GM12891 (cell line): ENCODE data around the gene PRSS21.

ENCODE experiments used
- DNase-seq: peaks from one replicate; pipeline ENCODE4 v3.0.0; 2011; ENCODE audit warnings: low spot score; ENCODE audit not compliant: insufficient read length
- FAIRE-seq: peaks from 2 replicates; lab custom pipeline; 2011; peaks lifted over from hg19 to GRCh38; lab: Jason Lieb, UNC
- PAX5 ChIP-seq: IDR thresholded peaks from 2 replicates; pipeline ENCODE4 v1.6.1; 2011; ENCODE audit warnings: low read length, moderate library complexity, mild to moderate bottlenecking; ENCODE audit not compliant: insufficient read depth, severe bottlenecking
- POLR2A ChIP-seq: IDR thresholded peaks from 2 replicates; pipeline ENCODE4 v1.6.1; 2011; ENCODE audit warnings: low read depth, low read length, control low read depth
- POLR2AphosphoS5 ChIP-seq: IDR thresholded peaks from 2 replicates; pipeline ENCODE4 v1.6.1; 2011; ENCODE audit warnings: low read depth, low read length, control low read depth
- POU2F2 ChIP-seq: IDR thresholded peaks from 2 replicates; pipeline ENCODE4 v1.6.1; 2011; ENCODE audit warnings: low read depth, mild to moderate bottlenecking, control low read depth, low read length, moderate library complexity
- SPI1 ChIP-seq: IDR thresholded peaks from 2 replicates; pipeline ENCODE4 v1.6.1; 2011; ENCODE audit warnings: low read depth, low read length, control low read depth
- TAF1 ChIP-seq: IDR thresholded peaks from 2 replicates; pipeline ENCODE4 v1.6.1; 2011; ENCODE audit warnings: low read depth, low read length, control low read depth

Gene PRSS21

GRCh38 chr16:2856061-2856670 is 39.1 kb downstream of the PRSS21 start:
- FAIRE-seq (no peak), DNase-seq (no peak)
- TF ChIP-seq PAX5 (no peak), POLR2A (no peak), SPI1 (no peak), POLR2AphosphoS5 (no peak), POU2F2 (no peak), TAF1 (no peak)

DNA sequence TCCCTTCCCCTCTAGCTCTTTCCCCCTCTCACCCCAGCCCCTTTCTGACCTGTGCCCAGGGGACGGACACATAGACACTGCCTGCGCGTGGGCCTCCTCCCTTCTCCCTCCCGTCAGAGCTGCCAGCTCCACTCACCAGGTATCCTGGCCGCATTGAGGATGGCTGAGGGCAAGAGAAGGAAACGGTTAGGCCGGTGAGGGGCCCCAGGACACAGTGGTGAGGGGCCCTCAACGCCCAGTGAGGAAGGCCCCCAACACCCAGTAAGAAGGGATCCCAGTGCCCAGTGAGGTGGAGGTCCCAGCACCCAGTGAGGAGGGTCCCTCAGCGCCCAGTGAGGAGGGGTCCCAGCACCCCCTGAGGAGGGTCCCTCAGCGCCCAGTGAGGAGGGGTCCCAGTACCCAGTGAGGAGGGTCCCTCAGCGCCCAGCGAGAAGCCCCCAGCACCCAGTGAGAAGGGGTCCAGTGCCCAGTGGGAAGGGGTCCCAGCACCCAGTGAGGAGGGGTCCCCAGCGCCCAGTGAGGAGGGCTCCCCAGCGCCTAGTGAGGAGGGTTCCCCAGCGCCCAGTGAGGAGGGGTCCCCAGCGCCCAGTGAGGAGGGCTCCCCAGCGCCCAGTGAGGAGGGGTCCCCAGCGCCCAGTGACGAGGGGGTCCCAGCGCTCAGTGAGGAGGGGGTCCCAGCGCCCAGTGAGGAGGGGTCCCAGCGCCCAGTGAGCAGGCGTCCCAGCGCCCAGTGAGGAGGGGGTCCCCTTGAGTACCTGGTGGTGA is 39.8 kb downstream of the PRSS21 start:
- no peak for FAIRE-seq
- no peak for TF ChIP-seq POU2F2
- TF ChIP-seq POLR2AphosphoS5: no peak
- TF ChIP-seq SPI1: no peak
- TF ChIP-seq TAF1: no peak
- no peak for TF ChIP-seq PAX5
- TF ChIP-seq POLR2A: no peak
- DNase-seq: no peak

DNA sequence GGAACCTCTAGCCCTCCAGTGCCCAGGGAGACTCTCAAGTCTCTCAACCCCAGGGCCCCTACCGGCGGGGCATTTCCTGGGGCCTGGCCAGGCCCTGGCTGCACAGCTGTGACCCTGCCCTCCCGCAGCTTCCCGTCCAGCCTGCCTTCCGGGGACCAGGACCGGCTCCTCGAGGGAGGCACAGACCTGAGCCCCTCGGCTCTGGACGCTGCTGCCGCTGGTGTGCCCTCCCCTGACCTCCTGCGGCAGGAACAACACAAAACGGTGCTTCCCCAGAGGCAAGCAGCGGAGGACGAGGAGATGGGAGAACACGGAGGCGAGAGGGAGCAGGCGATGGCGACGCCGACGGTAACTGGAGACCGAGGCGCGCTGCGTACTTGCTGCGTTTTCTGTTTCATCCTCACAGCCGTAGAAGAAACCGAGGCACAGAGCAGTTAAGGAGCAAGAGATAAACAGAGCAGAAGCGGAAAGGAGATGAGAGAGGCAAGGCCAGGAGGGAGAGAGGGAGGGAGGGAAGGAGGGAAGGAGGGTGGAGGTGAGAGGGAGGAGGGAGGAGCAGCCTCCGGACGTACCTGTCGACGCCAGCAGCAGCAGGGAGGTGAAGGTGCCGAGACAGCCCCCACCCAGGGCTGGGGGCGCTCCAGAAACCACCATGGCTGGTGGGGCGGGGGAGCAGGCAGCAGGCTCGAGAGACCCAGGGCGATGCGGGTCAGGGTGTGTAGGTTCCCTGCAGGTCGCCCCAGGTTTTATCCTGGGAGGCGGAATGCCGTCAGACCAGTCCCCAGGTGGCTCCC is 40.6 kb downstream of the PRSS21 start, which contains the start of gene PRSS22:
TSS of gene PRSS22 (minus strand) at position 720 of the 794 bp plus-strand sequence. CDS start at position 654, 66 bp downstream.
- FAIRE-seq: peak; percentile 20
- TF ChIP-seq TAF1: no peak
- TF ChIP-seq POU2F2: no peak
- TF ChIP-seq SPI1: no peak
- TF ChIP-seq PAX5: no peak
- no peak for TF ChIP-seq POLR2AphosphoS5
- TF ChIP-seq POLR2A: no peak
- DNase-seq: no peak

DNA sequence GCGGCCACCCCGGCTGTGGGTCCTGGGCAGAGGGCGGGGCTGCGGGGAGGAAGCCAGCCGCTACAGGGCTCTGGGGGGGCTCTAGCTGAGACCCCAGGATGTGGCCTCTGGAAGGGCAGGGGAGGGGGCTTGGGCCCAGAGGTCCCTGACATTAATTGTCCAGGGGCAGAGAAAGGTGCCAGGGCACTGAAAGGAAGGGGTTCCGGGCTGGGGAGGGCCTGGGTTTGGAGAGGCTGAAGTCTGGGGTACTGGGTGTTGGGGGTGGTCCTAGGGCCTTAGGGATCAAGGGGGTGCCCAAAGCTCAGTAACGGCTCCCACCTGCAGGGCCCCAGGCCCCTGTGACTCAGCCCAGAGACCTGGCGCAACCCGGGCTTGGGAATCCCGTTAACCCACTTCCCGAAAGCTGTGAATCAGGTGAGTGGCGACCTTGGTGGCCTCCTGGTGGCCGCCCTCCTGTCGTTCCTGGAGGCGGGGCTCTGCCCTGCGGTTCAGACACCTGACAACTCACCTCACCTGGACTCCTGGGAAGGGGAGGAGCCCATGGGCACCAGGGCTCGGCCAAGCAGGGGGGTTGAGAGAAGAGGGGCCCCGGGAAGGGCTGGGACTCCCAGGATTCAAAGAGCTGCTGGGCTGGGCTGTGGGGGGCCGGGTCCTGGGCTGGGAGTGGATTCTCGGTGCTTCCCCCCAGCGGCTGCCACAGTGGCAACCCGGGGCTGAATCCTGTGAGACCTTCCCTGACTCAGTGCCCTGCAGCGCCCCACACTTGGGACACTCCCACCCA is 41.4 kb downstream of the PRSS21 start:
- no peak for FAIRE-seq
- DNase-seq: no peak
- TF ChIP-seq POU2F2: no peak
- TF ChIP-seq PAX5: no peak
- TF ChIP-seq POLR2A: no peak
- no peak for TF ChIP-seq SPI1
- TF ChIP-seq TAF1: no peak
- TF ChIP-seq POLR2AphosphoS5: no peak

DNA sequence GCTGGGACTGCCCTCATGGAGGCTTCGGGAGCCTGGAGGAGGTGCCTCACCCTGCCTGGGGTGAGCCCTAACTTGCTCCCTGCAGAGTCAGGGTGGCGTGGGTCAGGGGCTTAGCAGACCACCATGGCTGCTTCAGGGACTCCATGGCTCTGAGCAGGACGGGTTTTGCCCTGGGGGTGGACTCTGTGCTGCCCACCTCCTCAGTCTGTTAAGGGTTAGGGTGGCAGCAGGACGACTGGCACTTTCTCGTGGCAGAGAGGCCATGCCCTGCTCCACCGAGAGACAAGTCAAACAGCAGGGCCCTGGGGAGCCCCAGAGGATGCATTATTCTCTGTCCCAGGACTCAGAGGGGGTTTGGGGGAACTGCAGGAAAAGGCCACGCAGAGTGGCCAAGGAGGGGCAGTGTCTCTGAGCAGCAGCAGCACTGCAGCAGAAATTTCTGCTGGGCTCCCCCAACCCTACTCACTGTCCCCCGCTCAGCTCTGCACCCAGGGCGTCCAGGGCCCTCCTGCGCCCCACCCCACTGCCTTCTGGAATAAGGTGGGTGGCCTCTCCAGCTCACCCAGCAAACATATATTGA is 42.7 kb downstream of the PRSS21 start:
- no peak for TF ChIP-seq PAX5
- TF ChIP-seq POU2F2: no peak
- TF ChIP-seq TAF1: no peak
- FAIRE-seq: no peak
- DNase-seq: no peak

- no peak for TF ChIP-seq POLR2A
- no peak for TF ChIP-seq TAF1
- no peak for TF ChIP-seq POU2F2
- no peak for TF ChIP-seq PAX5
- TF ChIP-seq POLR2AphosphoS5: no peak
- TF ChIP-seq SPI1: no peak
- FAIRE-seq (no peak), DNase-seq (no peak)
These were observed 44.0 kb downstream of the PRSS21 start for GRCh38 chr16:2860826-2861567.

DNA sequence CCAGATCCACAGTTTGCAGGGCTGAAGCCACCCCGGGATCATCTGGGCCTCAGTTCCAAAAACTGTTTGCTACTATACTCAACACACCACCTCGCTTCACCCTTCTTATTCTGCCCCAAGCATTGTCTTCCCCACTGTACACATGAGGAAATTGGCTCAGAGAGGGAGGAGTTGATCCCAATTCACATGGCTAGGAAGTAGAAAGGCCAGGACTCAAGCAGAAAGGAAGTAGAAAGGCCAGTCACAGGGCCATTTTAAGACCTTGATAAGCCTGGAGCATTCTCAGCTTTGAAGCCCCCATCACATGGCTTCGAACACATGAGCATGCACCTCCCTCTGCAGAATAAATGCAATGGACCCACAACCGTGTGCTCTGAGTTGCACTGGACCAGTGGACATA is 48.6 kb downstream of the PRSS21 start:
- FAIRE-seq (no peak), DNase-seq (no peak)
- TF ChIP-seq POLR2AphosphoS5 (no peak), SPI1 (no peak), POU2F2 (no peak), POLR2A (no peak), TAF1 (no peak), PAX5 (no peak)

GRCh38 chr16:2866431-2866830 is 49.4 kb downstream of the PRSS21 start:
- no peak for FAIRE-seq
- no peak for TF ChIP-seq POLR2AphosphoS5
- TF ChIP-seq PAX5: no peak

GRCh38 chr16:2867661-2867986 is 50.6 kb downstream of the PRSS21 start:
- no peak for FAIRE-seq
- DNase-seq: no peak
- TF ChIP-seq SPI1 (no peak), PAX5 (no peak), POLR2AphosphoS5 (no peak), POU2F2 (no peak), TAF1 (no peak), POLR2A (no peak)

More at GRCh38 chr16:2866431-2866830, 49.4 kb downstream of the PRSS21 start:
- no peak for DNase-seq
